Measurements from ENCODE around the gene CAMTA1.
"Not testable (repeated sequence)": the region's sequence is repeated elsewhere in the genome, so short reads cannot be mapped to it uniquely, and the experiment has no call there.

CAMTA1 gene, protein sequence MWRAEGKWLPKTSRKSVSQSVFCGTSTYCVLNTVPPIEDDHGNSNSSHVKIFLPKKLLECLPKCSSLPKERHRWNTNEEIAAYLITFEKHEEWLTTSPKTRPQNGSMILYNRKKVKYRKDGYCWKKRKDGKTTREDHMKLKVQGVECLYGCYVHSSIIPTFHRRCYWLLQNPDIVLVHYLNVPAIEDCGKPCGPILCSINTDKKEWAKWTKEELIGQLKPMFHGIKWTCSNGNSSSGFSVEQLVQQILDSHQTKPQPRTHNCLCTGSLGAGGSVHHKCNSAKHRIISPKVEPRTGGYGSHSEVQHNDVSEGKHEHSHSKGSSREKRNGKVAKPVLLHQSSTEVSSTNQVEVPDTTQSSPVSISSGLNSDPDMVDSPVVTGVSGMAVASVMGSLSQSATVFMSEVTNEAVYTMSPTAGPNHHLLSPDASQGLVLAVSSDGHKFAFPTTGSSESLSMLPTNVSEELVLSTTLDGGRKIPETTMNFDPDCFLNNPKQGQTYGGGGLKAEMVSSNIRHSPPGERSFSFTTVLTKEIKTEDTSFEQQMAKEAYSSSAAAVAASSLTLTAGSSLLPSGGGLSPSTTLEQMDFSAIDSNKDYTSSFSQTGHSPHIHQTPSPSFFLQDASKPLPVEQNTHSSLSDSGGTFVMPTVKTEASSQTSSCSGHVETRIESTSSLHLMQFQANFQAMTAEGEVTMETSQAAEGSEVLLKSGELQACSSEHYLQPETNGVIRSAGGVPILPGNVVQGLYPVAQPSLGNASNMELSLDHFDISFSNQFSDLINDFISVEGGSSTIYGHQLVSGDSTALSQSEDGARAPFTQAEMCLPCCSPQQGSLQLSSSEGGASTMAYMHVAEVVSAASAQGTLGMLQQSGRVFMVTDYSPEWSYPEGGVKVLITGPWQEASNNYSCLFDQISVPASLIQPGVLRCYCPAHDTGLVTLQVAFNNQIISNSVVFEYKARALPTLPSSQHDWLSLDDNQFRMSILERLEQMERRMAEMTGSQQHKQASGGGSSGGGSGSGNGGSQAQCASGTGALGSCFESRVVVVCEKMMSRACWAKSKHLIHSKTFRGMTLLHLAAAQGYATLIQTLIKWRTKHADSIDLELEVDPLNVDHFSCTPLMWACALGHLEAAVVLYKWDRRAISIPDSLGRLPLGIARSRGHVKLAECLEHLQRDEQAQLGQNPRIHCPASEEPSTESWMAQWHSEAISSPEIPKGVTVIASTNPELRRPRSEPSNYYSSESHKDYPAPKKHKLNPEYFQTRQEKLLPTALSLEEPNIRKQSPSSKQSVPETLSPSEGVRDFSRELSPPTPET (N-terminal part only)

DNA sequence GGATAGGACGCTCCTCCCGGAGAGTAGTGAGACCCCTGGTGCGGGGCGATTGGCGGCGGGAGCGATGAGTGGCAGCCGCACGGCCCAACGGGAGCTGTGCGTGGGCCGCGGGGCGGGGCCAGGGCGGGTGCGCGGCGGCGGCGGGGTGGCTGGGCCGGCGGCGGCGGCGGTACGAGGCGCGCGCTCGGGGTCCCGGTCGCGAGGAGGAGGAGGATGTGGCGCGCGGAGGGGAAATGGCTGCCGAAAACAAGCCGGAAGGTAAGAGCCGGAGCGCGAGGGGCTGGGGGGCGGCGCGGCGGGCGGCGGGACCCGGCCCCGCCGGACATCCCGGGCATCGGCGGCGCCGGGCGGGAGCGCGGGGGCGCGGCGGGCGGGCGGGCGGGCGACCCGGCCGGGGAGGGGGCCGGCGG lies at the start of gene CAMTA1:
Gene CAMTA1, plus strand, starts transcription at position 137 of the 410 bp plus-strand sequence. Its CDS starts 77 bp downstream, at position 214.
- DNase-seq = no peak

DNA sequence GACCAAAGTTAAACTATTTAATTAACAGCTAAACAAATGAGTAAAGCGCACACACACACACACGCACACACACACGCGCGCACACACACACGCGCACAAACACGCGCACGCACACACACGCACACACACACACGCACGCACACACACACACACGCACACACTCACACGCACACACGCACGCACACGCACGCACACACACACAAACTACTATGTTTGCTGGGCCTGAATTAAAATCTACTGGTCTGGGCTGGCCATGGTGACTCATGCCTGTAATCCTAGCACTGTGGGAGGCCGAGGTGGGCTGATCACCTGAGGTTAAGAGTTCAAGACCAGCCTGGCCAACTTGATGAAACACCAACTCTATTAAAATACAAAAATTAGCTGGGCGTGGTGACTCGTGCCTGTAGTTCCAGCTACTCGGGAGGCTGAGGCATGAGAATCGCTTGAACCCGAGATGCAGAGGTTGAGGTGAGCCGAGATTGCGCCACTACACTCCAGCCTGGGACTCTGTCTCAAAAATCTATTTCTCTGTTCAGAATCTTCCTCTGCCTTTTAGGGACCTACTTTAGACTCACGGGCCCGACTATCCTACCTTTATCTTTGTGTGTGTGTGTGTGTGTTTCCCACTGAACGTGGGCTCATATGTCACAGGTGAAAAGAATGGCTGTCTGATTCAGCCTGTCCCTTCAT lies 46.1 kb upstream of the CAMTA1 start:
- no peak for DNase-seq

DNA sequence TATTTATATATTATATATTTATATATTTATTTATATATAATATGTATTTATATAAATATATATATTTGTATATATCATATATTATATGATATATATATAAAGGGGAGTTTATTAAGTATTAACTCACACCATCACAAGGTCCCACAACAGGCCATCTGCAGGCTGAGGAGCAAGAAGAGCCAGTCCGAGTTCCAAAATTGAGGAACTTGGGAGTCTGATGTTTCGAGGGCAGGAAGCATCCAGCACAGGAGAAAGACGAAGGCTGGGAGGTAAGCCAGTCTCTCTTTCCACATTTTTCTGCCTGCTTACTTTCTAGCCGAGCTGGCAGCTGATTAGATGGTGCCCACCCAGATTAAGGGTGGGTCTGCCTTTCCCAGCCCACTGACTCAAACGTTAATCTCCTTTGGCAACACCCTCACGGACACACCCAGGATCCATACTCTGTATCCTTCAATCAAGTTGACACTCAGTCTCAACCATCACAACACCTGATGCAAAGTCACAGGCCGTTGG lies 42.5 kb upstream of the CAMTA1 start:
- not testable (repeated sequence) for DNase-seq

DNA sequence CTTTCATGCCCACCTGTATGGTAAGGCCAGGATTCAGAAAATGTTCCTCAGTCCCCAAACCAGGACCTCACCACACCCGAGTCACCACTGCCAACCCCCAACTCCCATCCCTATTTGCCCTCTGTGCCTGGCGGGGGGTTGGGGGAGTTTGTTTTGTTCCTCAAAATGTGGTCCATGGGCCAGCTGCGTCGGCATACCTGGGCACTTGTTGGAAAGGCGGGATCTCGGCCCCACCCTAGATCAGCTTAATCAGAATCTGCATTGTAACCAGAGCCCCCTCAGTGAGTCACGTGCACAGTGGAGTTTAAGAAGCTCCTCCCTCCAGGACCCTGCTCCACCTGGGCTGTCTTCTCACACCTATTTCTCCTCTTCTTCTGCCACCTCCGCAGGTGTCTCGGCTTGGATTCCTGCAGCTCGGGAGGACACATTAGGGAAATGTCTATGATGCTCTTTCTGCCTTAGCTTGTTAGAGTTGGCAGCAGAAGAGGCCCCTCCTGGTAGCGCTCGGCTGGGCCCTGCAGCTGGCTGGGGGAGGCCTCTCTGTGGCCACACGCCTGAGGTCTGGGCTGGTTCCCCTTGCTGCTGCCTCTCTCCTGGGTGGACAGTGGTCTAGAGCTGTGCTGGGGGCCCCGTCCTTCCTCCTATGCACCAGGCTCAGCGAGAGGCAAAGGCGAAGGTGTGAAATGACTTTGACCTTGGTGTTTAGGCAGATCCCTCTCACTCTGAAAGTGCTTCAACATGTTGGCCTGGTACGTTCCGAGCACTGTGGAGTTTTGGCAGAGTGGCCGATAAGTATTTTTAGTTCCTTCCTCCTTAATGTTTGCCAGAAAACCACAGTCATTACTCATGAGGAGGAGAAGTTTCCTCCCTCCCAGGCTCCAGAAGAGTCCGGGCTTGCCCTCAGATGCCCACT lies 41.8 kb upstream of the CAMTA1 start:
- peak; percentile 40 for DNase-seq

DNA sequence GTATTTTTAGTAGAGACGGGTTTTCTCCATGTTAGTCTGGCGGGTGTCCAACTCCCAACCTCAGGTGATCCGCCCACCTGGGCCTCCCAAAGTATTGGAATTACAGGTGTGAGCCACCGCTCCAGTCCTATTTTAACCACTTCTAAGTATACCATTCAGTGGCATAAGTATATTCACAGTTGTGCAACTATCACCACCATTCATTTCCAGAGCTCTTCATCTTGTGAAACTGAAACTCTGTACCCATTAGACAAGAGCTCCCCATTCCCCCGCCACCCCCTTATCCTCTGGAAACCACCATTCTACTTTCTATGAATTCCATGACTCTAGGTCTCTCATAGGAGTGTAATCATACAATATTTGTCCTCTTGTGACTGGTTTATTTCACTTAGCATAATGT lies 40.2 kb upstream of the CAMTA1 start:
- peak; percentile 55 for DNase-seq

DNA sequence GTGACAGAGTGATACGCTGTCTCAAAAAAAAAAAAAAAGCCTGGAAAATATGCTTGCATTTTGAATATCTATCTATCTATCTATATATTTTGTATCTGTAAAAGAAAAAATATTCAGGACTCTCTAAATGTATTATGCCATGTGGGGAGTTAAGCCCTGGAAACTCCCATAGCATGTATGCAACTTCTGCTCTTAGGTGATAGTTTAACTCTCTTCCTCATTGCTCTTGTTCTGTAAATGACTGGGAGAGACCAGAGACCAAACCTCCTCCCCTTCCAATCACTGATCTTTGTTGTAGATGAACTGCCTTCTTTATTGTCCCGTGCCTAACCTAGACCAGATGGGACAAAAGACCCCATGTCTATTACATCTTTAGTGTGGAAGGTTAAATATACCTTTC lies 37.6 kb upstream of the CAMTA1 start:
- DNase-seq = no peak

DNA sequence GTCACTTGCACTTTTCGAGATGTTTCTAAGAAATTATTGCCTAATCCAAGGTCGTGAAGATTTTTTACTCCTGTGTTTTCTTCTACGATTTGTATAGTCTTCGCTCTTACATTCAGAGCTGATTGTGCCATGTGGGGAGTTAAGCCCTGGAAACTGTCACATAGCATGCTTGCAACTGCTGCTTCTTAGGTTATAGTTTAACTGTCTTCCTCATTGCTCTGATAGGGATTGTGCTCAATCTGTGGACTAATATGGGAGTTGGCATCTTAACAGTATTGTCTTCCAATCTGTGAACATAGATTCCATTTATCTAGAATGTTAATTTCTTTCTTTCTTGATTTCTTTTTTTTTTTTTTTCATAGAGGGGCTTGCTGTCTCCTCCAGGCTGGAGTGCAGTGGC lies 34.8 kb upstream of the CAMTA1 start:
- DNase-seq = no peak

DNA sequence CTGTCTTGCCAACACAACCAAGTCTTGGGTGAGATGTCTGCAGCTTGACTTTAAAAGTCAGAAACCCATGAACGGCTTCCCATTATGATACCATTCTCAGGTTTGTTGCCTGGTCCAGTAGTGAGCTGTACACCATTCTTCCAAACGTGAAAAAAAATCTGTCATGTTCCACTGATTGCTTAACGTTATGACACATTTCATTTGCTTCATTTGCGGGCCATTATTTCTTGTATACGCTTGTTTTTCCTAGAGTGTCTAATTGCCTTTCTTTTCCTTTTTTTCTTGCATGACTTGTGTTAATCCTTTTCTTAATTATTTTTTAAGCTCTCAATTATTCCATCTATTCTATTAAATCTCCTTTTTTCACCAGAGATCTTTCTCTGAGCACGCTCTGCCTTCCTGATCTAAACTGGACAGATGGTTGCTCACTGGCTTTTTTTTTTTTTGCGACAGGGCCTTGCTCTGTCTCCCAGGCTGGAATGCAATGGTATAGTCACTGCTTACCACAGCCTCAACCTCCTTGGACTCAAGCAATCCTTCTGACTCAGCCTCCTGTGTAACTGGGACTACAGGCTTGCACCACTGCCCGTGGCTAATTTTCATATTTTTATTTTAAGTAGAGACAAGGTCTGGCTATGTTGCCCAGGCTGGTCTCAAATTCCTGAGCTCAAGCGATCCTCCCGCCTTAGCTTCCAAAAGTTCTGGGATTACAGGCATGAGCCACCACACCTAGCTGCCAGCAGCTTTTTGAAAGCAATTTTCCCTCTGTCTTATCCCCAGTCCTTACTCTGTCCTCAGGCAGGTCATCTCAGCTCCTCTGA lies 31.7 kb upstream of the CAMTA1 start:
- no peak for DNase-seq

DNA sequence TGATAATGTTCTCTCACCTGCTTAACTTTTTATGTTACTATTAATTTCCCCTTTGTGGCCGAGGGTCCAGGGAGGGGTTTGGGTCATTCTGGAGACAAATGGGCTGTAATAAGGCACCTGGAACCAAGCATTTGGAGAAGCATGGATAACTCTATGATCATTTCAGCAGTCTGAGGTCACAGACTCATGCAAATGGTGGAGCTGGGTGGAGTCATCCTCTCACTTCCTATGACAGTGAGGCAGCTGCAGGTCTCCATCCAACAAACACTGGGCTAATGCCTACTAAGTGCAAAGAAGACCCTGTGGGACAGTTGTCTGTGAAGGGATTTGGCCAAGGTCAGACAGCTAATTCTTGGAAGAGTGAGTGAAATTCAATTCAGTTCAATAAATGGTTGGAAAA lies 28.8 kb upstream of the CAMTA1 start:
- DNase-seq = no peak

DNA sequence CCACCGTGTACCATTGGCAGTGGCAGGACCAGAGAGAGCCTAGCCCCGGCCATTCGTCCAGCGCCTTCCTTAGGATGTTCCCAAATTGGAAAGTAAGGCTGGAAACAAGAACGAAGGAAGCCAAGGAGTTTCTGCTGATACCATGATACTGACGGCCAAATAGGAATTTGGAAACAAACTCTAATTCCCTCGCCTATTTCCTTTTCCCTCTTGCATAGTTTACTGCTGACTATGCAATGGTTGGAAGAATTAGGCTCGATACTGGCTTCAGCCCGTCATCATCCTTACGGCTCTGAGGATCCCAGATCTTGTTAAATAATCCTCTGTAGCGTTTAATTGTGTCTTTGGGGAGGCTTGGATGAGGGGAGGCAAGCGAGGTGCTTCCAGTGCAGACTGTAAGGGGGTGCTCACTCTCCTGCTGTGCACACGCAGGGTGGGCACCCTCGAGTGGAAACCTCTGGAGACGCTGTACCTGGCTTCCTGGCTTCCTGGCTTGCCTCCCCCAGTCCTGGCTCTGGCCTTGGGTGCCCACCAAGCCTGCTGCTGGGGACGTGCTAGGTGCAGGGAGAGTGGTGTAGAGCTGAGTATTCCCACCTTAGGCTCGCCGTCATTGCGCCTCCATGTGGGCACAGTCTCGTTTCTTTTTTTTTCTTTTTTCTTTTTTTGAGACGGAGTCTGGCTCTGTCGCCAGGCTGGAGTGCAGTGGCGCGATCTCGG lies 27.4 kb upstream of the CAMTA1 start:
- no peak for DNase-seq

DNA sequence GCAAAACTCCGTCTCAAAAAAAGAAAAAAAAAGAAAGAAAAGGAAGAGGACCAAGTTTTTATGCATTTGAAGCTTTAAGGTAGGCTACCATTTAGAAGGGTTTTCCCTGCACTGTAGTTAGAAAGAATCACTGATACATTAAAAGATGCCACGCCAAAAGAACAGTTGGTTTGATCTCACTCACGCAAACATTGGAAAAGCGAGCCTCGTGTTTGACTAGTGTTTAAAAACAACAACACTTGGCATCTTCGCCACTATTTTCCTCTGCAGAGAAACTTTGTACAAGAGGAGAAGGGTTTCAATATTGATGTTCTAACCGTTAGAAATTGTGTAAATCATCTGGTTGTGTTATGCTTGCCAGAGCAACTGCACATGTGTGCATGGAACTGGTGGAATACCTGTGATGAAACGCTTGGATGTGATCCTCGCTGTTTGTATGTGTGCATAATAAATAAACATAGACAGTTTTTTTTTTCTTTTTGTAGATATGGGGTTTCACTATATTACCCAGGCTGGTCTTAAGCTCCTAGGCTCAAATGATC lies 24.0 kb upstream of the CAMTA1 start:
- DNase-seq = no peak

DNA sequence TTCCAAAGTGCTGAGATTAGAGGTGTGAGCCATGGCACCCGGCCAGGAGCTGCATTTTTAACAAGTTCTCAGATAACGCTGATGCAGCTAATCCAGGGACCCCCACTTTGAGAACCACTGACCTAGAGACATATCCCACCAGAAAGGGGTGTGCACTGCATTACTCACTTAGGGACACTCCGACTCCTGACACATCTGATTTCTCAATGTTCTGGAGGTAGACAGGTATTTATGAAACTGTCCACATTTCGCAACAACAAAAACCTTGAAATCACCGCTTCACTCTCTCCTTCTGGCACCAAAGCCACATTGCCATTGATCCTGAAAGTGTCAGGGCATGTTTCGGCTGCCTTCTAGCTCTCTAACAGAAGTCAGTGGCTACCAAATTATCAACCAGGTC lies 23.2 kb upstream of the CAMTA1 start:
- no peak for DNase-seq

DNA sequence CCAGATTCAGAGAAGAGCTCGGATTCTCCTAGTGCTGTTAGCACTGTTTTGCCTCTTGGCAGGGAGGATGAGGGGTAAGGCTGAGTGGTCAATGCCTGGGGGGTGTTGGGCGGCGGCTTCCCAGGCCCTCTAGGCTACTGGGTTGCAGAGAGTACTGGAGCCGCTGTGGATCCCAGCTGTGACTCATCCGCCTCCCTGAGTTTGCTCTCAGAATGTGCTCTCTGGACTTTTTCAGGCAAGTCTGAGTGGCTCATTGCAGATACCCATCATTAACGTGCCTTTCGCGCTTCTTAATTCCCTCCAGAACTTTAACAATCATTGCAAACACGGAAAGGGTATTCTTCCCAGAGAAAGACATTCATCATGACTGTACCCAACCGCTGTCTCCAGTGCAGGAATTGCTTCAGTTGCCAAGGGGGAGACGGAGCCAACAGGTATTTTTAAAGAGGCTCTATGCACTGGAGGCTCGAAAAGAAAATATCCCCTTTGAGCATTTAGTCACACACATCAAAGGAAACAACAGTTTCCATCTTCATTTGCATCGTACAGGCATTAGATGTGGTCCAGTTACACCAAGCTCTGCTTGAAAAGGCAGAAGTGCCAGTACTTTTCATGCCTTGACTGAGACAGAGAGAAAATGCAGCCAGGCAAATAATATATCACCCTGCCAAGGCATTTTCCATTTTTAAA lies 14.4 kb upstream of the CAMTA1 start:
- no peak for DNase-seq

DNA sequence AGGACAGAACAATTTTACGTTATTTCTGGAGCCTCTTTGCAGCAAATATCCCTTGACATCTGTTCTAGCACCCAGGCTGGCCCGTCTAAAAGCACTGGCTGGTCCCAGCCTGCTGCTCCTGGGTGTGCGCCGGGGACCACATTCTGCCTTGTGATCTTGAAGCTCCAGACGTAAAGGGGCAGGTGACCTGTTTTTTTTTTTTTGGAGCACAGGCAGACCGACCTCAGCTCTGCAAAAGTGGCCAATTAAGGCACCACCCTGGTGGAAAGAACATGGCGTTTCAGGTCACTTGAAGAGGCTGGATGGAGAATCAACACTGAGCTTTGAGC lies 13.8 kb upstream of the CAMTA1 start:
- no peak for DNase-seq

DNA sequence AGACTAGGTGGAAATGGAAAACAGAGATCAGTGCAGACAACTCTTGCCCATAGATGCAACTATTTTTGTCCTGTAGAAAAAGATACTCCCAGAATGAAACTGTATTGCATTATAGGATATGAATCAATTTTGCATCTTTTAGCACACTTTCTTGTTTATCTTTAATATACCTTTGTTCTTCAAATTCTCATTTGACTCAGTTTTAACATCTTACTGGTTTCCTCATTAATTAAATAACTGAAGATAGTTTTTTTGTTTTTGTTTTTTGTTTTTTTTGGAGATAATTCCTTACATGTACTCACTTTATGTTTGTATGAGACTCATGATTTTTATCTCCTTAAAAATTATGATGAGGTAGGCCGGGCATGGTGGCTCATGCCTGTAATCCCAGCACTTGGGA lies 10.9 kb upstream of the CAMTA1 start:
- DNase-seq = no peak

DNA sequence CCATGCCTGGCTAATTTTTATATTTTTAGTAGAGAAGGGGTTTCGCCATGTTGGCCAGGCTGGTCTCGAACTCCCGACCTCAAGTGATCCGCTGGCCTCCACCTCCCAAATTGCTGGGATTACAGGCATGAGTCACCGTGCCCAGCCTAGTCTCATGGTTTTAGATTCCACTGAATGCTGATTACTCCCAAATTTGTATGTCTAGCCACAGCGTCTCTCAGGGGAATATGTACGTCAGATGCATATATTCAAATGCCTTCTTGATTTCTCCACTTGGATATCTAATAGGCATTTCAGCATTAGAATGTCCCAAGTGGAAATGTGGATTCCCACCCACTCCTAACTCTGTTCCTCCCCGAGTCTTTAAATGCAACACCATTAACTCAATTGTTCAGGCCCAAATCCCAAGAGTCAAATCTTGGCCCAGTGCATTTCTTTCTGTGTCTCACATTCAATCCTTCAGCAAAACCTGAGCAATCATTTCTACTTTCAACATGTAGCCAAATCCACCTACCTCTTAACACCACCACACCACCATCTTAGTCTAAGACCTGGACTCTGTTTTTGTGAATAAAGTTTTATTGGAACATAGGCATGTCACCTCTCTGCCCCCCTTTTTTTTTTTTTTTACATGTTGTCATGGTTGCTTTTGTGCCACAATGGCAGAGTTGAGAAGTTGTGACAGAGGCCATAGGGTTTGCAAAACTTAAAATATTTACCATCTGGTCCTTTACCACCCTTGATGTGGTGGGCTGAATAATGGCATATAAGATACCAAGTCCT lies 9.8 kb upstream of the CAMTA1 start:
- no peak for DNase-seq

DNA sequence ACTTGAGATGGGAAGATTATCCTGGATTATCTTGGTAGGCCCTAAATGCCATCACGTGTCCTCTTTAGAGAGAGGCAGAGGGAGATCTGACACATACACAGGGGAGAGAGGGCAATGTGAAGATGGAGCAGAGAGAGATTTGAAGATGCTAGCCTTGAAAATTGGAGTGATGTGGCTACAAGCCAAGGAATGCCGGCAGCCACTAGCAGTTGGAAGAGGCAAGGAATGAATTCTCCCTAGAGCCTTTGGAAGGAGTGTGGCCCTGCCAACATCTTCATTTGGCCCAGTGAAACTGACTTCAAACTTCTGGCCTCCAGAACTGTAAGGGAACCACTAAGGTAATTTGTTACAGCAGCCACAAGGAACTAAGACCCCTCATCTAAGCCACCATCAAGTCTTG lies 8.9 kb upstream of the CAMTA1 start:
- DNase-seq = no peak

DNA sequence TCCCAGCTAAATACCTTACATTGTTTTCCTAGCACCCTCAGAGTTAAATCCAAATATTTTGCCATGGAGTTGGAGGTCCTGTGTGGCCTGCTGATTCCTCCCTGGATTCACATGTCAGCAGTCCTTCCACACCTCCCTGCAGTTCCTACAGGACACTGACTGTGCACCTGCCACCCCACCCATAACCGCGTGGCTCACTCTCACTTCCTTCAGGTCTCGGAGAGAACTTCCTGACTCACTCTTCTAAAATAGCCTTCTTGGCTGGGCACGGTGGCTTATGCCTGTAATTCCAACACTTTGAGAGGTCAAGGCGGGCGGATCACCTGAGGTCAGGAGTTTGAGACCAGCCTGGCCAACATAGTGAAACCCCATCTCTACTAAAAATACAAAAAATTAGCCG lies 8.4 kb upstream of the CAMTA1 start:
- DNase-seq = no peak
